Activated naive CD8-positive, alpha-beta T cell (primary cell): ENCODE results near the gene PGAP3.
"Not testable (repeated sequence)": the region's sequence is repeated elsewhere in the genome, so short reads cannot be mapped to it uniquely, and the experiment has no call there.

Source experiments
- H3K27ac Mint-ChIP-seq: one replicate; pipeline ENCODE4 v1.8.0; 2021; ENCODE audit warnings: mixed read lengths
- H3K27me3 Mint-ChIP-seq: one replicate; pipeline ENCODE4 v1.8.0; 2021; ENCODE audit warnings: mixed read lengths
- H3K36me3 Mint-ChIP-seq: one replicate; pipeline ENCODE4 v1.8.0; 2021; ENCODE audit warnings: mixed read lengths
- H3K4me1 Mint-ChIP-seq: one replicate; pipeline ENCODE4 v1.8.0; 2021; ENCODE audit warnings: low read depth, mixed read lengths
- H3K4me3 Mint-ChIP-seq: one replicate; pipeline ENCODE4 v1.8.0; 2021; ENCODE audit warnings: mild to moderate bottlenecking, mixed read lengths
- H3K9me3 Mint-ChIP-seq: one replicate; pipeline ENCODE4 v1.8.0; 2021; ENCODE audit warnings: low read depth, mixed read lengths

PGAP3 gene

GRCh38 chr17:39719563-39720355, 31.9 kb upstream of the PGAP3 start:
- Mint-ChIP-seq H3K4me3 (no peak overlapping the region), H3K36me3 (peaks cover 2% of the 10 kb centered on the region), H3K27ac (no peak overlapping the region), H3K27me3 (no peaks in the 10 kb centered on the region), H3K9me3 (no peaks in the 10 kb centered on the region), H3K4me1 (no peaks in the 10 kb centered on the region)

- Mint-ChIP-seq H3K4me1 (no peaks in the 10 kb centered on the region), H3K36me3 (no peaks in the 10 kb centered on the region), H3K27me3 (no peaks in the 10 kb centered on the region), H3K9me3 (no peaks in the 10 kb centered on the region), H3K4me3 (no peak overlapping the region), H3K27ac (no peak overlapping the region)
Measured at GRCh38 chr17:39717660-39718059, 29.8 kb upstream of the PGAP3 start.

- no peaks in the 10 kb centered on the region for H3K36me3 Mint-ChIP-seq
- H3K27ac Mint-ChIP-seq, result no peak overlapping the region
- no peak overlapping the region for H3K4me3 Mint-ChIP-seq
- H3K4me1 Mint-ChIP-seq, result no peaks in the 10 kb centered on the region
- no peaks in the 10 kb centered on the region for H3K27me3 Mint-ChIP-seq
- no peaks in the 10 kb centered on the region for H3K9me3 Mint-ChIP-seq
Measured at GRCh38 chr17:39716879-39717536, 29.2 kb upstream of the PGAP3 start.

GRCh38 chr17:39716073-39716818, 28.4 kb upstream of the PGAP3 start:
- H3K27me3 Mint-ChIP-seq, result no peaks in the 10 kb centered on the region
- H3K9me3 Mint-ChIP-seq, result no peaks in the 10 kb centered on the region
- no peaks in the 10 kb centered on the region for H3K36me3 Mint-ChIP-seq
- H3K4me1 Mint-ChIP-seq, result no peaks in the 10 kb centered on the region
- H3K27ac Mint-ChIP-seq, result no peak overlapping the region
- no peak overlapping the region for H3K4me3 Mint-ChIP-seq

- no peak overlapping the region for H3K4me3 Mint-ChIP-seq
- no peaks in the 10 kb centered on the region for H3K27me3 Mint-ChIP-seq
- no peaks in the 10 kb centered on the region for H3K9me3 Mint-ChIP-seq
- H3K27ac Mint-ChIP-seq, result no peak overlapping the region
- H3K36me3 Mint-ChIP-seq, result no peaks in the 10 kb centered on the region
- H3K4me1 Mint-ChIP-seq, result no peaks in the 10 kb centered on the region
Measured at GRCh38 chr17:39715375-39716072, 27.7 kb upstream of the PGAP3 start.

- no peak overlapping the region for H3K27ac Mint-ChIP-seq
Measured at GRCh38 chr17:39714234-39714633, 26.4 kb upstream of the PGAP3 start.

GRCh38 chr17:39711851-39712250, 24.0 kb upstream of the PGAP3 start:
- Mint-ChIP-seq H3K27me3 (no peaks in the 10 kb centered on the region), H3K36me3 (no peaks in the 10 kb centered on the region), H3K9me3 (no peaks in the 10 kb centered on the region), H3K4me3 (no peak overlapping the region), H3K4me1 (peaks cover 14% of the 10 kb centered on the region), H3K27ac (no peak overlapping the region)

More at GRCh38 chr17:39714234-39714633, 26.4 kb upstream of the PGAP3 start:
- no peaks in the 10 kb centered on the region for H3K27me3 Mint-ChIP-seq
- peaks cover 4% of the 10 kb centered on the region for H3K4me1 Mint-ChIP-seq
- no peak overlapping the region for H3K4me3 Mint-ChIP-seq
- no peaks in the 10 kb centered on the region for H3K36me3 Mint-ChIP-seq
- no peaks in the 10 kb centered on the region for H3K9me3 Mint-ChIP-seq

GRCh38 chr17:39711071-39711470, 23.2 kb upstream of the PGAP3 start:
- not testable (repeated sequence) for H3K27ac Mint-ChIP-seq, H3K9me3 Mint-ChIP-seq, H3K4me3 Mint-ChIP-seq, H3K36me3 Mint-ChIP-seq, H3K27me3 Mint-ChIP-seq
- H3K4me1 Mint-ChIP-seq, result peaks cover 20% of the 10 kb centered on the region

GRCh38 chr17:39709998-39710964, 22.4 kb upstream of the PGAP3 start:
- no peak overlapping the region for H3K4me3 Mint-ChIP-seq
- no peaks in the 10 kb centered on the region for H3K9me3 Mint-ChIP-seq
- no peaks in the 10 kb centered on the region for H3K36me3 Mint-ChIP-seq
- no peak overlapping the region for H3K27ac Mint-ChIP-seq
- H3K4me1 Mint-ChIP-seq, result peaks cover 20% of the 10 kb centered on the region
- no peaks in the 10 kb centered on the region for H3K27me3 Mint-ChIP-seq

- Mint-ChIP-seq H3K9me3 (no peaks in the 10 kb centered on the region), H3K4me3 (no peak overlapping the region)
Measured at GRCh38 chr17:39709319-39709997, 21.6 kb upstream of the PGAP3 start.

GRCh38 chr17:39706921-39707337, 19.1 kb upstream of the PGAP3 start:
- Mint-ChIP-seq H3K27ac (no peak overlapping the region), H3K36me3 (no peaks in the 10 kb centered on the region), H3K27me3 (no peaks in the 10 kb centered on the region), H3K9me3 (no peaks in the 10 kb centered on the region), H3K4me3 (no peak overlapping the region), H3K4me1 (peaks cover 20% of the 10 kb centered on the region)

More at GRCh38 chr17:39709319-39709997, 21.6 kb upstream of the PGAP3 start:
- Mint-ChIP-seq H3K4me1 (peaks cover 20% of the 10 kb centered on the region), H3K27me3 (no peaks in the 10 kb centered on the region), H3K36me3 (no peaks in the 10 kb centered on the region), H3K27ac (no peak overlapping the region)

GRCh38 chr17:39706383-39706782, 18.5 kb upstream of the PGAP3 start:
- H3K27ac Mint-ChIP-seq, result no peak overlapping the region
- H3K4me3 Mint-ChIP-seq, result no peak overlapping the region
- H3K27me3 Mint-ChIP-seq, result peaks cover 4% of the 10 kb centered on the region
- H3K36me3 Mint-ChIP-seq, result no peaks in the 10 kb centered on the region
- H3K4me1 Mint-ChIP-seq, result peaks cover 20% of the 10 kb centered on the region
- H3K9me3 Mint-ChIP-seq, result no peaks in the 10 kb centered on the region

GRCh38 chr17:39705786-39706348, 18.0 kb upstream of the PGAP3 start:
- H3K27me3 Mint-ChIP-seq, result peaks cover 9% of the 10 kb centered on the region
- no peaks in the 10 kb centered on the region for H3K36me3 Mint-ChIP-seq
- H3K27ac Mint-ChIP-seq, result no peak overlapping the region
- peaks cover 22% of the 10 kb centered on the region for H3K4me1 Mint-ChIP-seq
- H3K9me3 Mint-ChIP-seq, result no peaks in the 10 kb centered on the region
- no peak overlapping the region for H3K4me3 Mint-ChIP-seq
